ENCODE data around the gene CCDC183. TPM values are rescaled to one million over a fixed set of nuclear protein-coding genes. Genes with fewer than 3 reads are reported as not detected.

Gene CCDC183
- polyA plus RNA-seq, 3 donors: 0.54 to 2.1 TPM; not detected in 1

DNA sequence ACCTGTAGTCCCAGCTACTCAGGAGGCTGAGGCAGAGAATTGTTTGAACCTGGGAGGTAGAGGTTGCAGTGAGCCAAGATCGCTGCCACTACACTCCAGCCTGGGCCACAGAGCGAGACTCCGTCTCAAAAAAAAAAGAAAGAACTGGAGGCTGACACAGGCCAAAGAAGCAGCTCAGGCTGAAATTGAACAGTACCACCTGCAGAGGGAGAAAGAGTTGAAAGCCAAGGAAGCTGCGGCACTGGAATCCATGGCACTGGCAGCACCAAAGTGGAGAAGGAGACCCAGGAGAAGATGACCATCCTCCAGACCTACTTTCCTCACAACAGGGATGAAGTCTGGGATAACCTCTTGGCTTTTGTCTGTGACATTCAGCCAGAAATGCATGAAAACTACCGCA, 16.3 kb upstream of the CCDC183 start:
- H3K27me3 Mint-ChIP-seq (ENCODE audit: low read depth in 3 of 3): peaks cover 6 to 20% (median 11%) of the 10 kb centered on the region in 3 donors
- Histone ChIP-seq H3K9me3 (replicated peaks in 1 of 2; ENCODE audit: control insufficient read depth in 1 of 2, insufficient read depth in 1 of 2, low read length in 2 of 2) (no peaks in the 10 kb centered on the region), H3K36me3 (replicated peaks in 1 of 2; ENCODE audit: control insufficient read depth in 1 of 2, insufficient read depth in 2 of 2, low read length in 2 of 2) (no peaks in the 10 kb centered on the region), H2AFZ (ENCODE audit: insufficient read depth, low read depth, low read length, poor library complexity, severe bottlenecking) (no peak overlapping the region), H3K27ac (ENCODE audit: low read depth in 1 of 2, low read length in 2 of 2) (no peak overlapping the region), H4K20me1 (ENCODE audit: insufficient read depth, low read length) (no peaks in the 10 kb centered on the region), H3K4me1 (ENCODE audit: control insufficient read depth in 1 of 2, insufficient read depth in 2 of 2, low read length in 2 of 2) (no peaks in the 10 kb centered on the region), H3K4me3 (replicated peaks in 1 of 3; ENCODE audit: low read depth in 2 of 3, low read length in 3 of 3) (no peak overlapping the region), H3K79me2 (ENCODE audit: insufficient read depth, low read length) (no peaks in the 10 kb centered on the region), H3K27me3 (ENCODE audit: control insufficient read depth in 2 of 2, insufficient read depth in 2 of 2, low read length in 2 of 2) (no peaks in the 10 kb centered on the region), H3K9ac (ENCODE audit: insufficient read depth, low read length, poor library complexity, severe bottlenecking) (no peak overlapping the region), H3K4me2 (replicated peaks; ENCODE audit: extremely low read depth, low read length, poor library complexity, severe bottlenecking) (no peak overlapping the region)
- TF ChIP-seq, protein P1, sequence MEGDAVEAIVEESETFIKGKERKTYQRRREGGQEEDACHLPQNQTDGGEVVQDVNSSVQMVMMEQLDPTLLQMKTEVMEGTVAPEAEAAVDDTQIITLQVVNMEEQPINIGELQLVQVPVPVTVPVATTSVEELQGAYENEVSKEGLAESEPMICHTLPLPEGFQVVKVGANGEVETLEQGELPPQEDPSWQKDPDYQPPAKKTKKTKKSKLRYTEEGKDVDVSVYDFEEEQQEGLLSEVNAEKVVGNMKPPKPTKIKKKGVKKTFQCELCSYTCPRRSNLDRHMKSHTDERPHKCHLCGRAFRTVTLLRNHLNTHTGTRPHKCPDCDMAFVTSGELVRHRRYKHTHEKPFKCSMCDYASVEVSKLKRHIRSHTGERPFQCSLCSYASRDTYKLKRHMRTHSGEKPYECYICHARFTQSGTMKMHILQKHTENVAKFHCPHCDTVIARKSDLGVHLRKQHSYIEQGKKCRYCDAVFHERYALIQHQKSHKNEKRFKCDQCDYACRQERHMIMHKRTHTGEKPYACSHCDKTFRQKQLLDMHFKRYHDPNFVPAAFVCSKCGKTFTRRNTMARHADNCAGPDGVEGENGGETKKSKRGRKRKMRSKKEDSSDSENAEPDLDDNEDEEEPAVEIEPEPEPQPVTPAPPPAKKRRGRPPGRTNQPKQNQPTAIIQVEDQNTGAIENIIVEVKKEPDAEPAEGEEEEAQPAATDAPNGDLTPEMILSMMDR (IDR thresholded peaks at IDR 0.05): no peak
- H3K36me3 Mint-ChIP-seq: no peaks in the 10 kb centered on the region
- 74% methylated on average over 4 of the region's 5 CpGs for WGBS (ENCODE audit: insufficient coverage)
- H3K9me3 Mint-ChIP-seq: no peaks in the 10 kb centered on the region
- no peak overlapping the region for H3K27ac Mint-ChIP-seq
- DNase-seq: no peak
- intact Hi-C loops (cut with micrococcal nuclease): loop anchor here in 1 of 2 donors (10.0 kb wide), 1 partner anchor 285 kb away; no protein-coding TSS in a partner anchor
- no peak overlapping the region for H3K4me3 Mint-ChIP-seq
- H3K4me1 Mint-ChIP-seq: no peaks in the 10 kb centered on the region

GRCh38 chr9:136782452-136782851, 13.7 kb upstream of the CCDC183 start:
- WGBS (ENCODE audit: insufficient coverage): no CpG with 5 or more reads among the region's 3 CpGs
- no peaks in the 10 kb centered on the region for H3K9me3 Mint-ChIP-seq

More at GRCh38 chr9:136782452-136782851, 13.7 kb upstream of the CCDC183 start:
- Histone ChIP-seq H2AFZ (ENCODE audit: insufficient read depth, low read depth, low read length, poor library complexity, severe bottlenecking) (no peak overlapping the region), H3K27me3 (ENCODE audit: control insufficient read depth in 2 of 2, insufficient read depth in 2 of 2, low read length in 2 of 2) (no peaks in the 10 kb centered on the region), H3K27ac (ENCODE audit: low read depth in 1 of 2, low read length in 2 of 2) (no peak overlapping the region), H3K4me2 (replicated peaks; ENCODE audit: extremely low read depth, low read length, poor library complexity, severe bottlenecking) (no peak overlapping the region), H3K4me1 (ENCODE audit: control insufficient read depth in 1 of 2, insufficient read depth in 2 of 2, low read length in 2 of 2) (no peaks in the 10 kb centered on the region), H3K36me3 (replicated peaks in 1 of 2; ENCODE audit: control insufficient read depth in 1 of 2, insufficient read depth in 2 of 2, low read length in 2 of 2) (no peaks in the 10 kb centered on the region), H3K9me3 (replicated peaks in 1 of 2; ENCODE audit: control insufficient read depth in 1 of 2, insufficient read depth in 1 of 2, low read length in 2 of 2) (no peaks in the 10 kb centered on the region), H3K4me3 (replicated peaks in 1 of 3; ENCODE audit: low read depth in 2 of 3, low read length in 3 of 3) (no peak overlapping the region), H3K9ac (ENCODE audit: insufficient read depth, low read length, poor library complexity, severe bottlenecking) (no peak overlapping the region), H3K79me2 (ENCODE audit: insufficient read depth, low read length) (no peaks in the 10 kb centered on the region), H4K20me1 (ENCODE audit: insufficient read depth, low read length) (no peaks in the 10 kb centered on the region)
- Mint-ChIP-seq H3K36me3 (no peaks in the 10 kb centered on the region), H3K4me3 (no peak overlapping the region), H3K4me1 (peaks cover under 1% of the 10 kb centered on the region), H3K27ac (no peak overlapping the region), H3K27me3 (ENCODE audit: low read depth in 3 of 3) (peaks cover 6 to 20% (median 9%) of the 10 kb centered on the region in 3 donors)
- no peak for DNase-seq
- intact Hi-C loops (cut with micrococcal nuclease): loop anchor here in 1 of 2 donors (10.0 kb wide), 1 partner anchor 282 kb away; no protein-coding TSS in a partner anchor
- TF ChIP-seq, protein P1 (IDR thresholded peaks at IDR 0.05): no peak
